ENCODE results near the gene C14orf180. TPM values are rescaled to one million over a fixed set of nuclear protein-coding genes. Genes with fewer than 3 reads are reported as not detected.

C14orf180 gene
- total RNA-seq, 1 experiment from 2014 or later: not detected

GRCh38 chr14:104563742-104564615 is 15.6 kb upstream of the C14orf180 start:
- H3K36me3 ChIP-seq (ENCODE audit: low read depth, low read length): no peaks in the 10 kb centered on the region

GRCh38 chr14:104564744-104565679 is 14.6 kb upstream of the C14orf180 start:
- Histone ChIP-seq H3K36me3 (ENCODE audit: low read depth, low read length) (no peaks in the 10 kb centered on the region), H3K27me3 (ENCODE audit: low read length) (peaks cover 83% of the 10 kb centered on the region), H3K4me2 (ENCODE audit: low read length) (no peak overlapping the region), H3K9ac (ENCODE audit: low read length) (no peak overlapping the region), H4K20me1 (ENCODE audit: low read length) (no peaks in the 10 kb centered on the region), H3K79me2 (ENCODE audit: low read length) (no peaks in the 10 kb centered on the region), H2AFZ (ENCODE audit: low read length) (no peak overlapping the region), H3K4me1 (ENCODE audit: insufficient read depth, low read length) (no peaks in the 10 kb centered on the region), H3F3A (ENCODE audit: low read length, unreplicated experiment) (no peaks in the 10 kb centered on the region), H3K27ac (ENCODE audit: low read length) (no peak overlapping the region), H3K9me3 (ENCODE audit: low read length) (no peaks in the 10 kb centered on the region), H3K9me2 (replicated peaks; ENCODE audit: low read length) (no peaks in the 10 kb centered on the region), H3K4me3 (ENCODE audit: low read length) (no peak overlapping the region)
- DNase-seq (no peak), ATAC-seq (no peak)
- CTCF ChIA-PET: interaction anchor here (0.7 to 1.0 kb wide), 4 partner anchors 12 to 487 kb away, joined by 3 to 4 read pairs (median 3); no protein-coding TSS in a partner anchor
- intact Hi-C loops (cut with micrococcal nuclease): loop anchor here (1.0 kb wide), 1 partner anchor 428 kb away; no protein-coding TSS in a partner anchor
- no TSS peak for BruUV-seq (replicated peaks)
- POLR2A ChIA-PET (ENCODE audit: unreplicated experiment): interaction anchor here (0.5 kb wide), 1 partner anchor 11 kb away, joined by 3 read pairs; no protein-coding TSS in a partner anchor
- TF ChIP-seq, protein P1, sequence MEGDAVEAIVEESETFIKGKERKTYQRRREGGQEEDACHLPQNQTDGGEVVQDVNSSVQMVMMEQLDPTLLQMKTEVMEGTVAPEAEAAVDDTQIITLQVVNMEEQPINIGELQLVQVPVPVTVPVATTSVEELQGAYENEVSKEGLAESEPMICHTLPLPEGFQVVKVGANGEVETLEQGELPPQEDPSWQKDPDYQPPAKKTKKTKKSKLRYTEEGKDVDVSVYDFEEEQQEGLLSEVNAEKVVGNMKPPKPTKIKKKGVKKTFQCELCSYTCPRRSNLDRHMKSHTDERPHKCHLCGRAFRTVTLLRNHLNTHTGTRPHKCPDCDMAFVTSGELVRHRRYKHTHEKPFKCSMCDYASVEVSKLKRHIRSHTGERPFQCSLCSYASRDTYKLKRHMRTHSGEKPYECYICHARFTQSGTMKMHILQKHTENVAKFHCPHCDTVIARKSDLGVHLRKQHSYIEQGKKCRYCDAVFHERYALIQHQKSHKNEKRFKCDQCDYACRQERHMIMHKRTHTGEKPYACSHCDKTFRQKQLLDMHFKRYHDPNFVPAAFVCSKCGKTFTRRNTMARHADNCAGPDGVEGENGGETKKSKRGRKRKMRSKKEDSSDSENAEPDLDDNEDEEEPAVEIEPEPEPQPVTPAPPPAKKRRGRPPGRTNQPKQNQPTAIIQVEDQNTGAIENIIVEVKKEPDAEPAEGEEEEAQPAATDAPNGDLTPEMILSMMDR (conservative IDR thresholded peaks at IDR 0.05; ENCODE audit: low read depth, low read length): no peak
- TF ChIP-seq EZH2phosphoT487 (IDR thresholded peaks at IDR 0.05; ENCODE audit: borderline replicate concordance, low read length) (no peak), EZH2 (IDR thresholded peaks at IDR 0.05; ENCODE audit: low read length, unreplicated experiment) (no peak)

More at GRCh38 chr14:104563742-104564615, 15.6 kb upstream of the C14orf180 start:
- DNase-seq: peak; percentile 73
- no peaks in the 10 kb centered on the region for H3K4me1 ChIP-seq (ENCODE audit: insufficient read depth, low read length)
- CTCF ChIA-PET: interaction anchor here (0.6 to 1.0 kb wide), 5 partner anchors 13 to 486 kb away, joined by 3 to 4 read pairs (median 3); no protein-coding TSS in a partner anchor
- POLR2A ChIA-PET (ENCODE audit: unreplicated experiment): no interaction called here
- no TSS peak for BruUV-seq (replicated peaks)
- no peak overlapping the region for H3K9ac ChIP-seq (ENCODE audit: low read length)
- intact Hi-C loops (cut with micrococcal nuclease): loop anchor here (1.0 kb wide), 1 partner anchor 427 kb away; no protein-coding TSS in a partner anchor
- H3K79me2 ChIP-seq (ENCODE audit: low read length): no peaks in the 10 kb centered on the region
- H3K9me3 ChIP-seq (ENCODE audit: low read length): no peaks in the 10 kb centered on the region
- no peak overlapping the region for H3K4me3 ChIP-seq (ENCODE audit: low read length)
- H4K20me1 ChIP-seq (ENCODE audit: low read length): no peaks in the 10 kb centered on the region
- no peaks in the 10 kb centered on the region for H3K9me2 ChIP-seq (replicated peaks; ENCODE audit: low read length)
- peak overlapping the region; percentile 54 for H3K4me2 ChIP-seq (ENCODE audit: low read length)
- no peak for TF ChIP-seq EZH2phosphoT487 (IDR thresholded peaks at IDR 0.05; ENCODE audit: borderline replicate concordance, low read length)
- no peak for TF ChIP-seq EZH2 (IDR thresholded peaks at IDR 0.05; ENCODE audit: low read length, unreplicated experiment)
- TF ChIP-seq, protein P1 (conservative IDR thresholded peaks at IDR 0.05; ENCODE audit: low read depth, low read length): peak; percentile 87
- no peak overlapping the region for H3K27ac ChIP-seq (ENCODE audit: low read length)
- H2AFZ ChIP-seq (ENCODE audit: low read length): no peak overlapping the region
- peak; percentile 92 for ATAC-seq
- H3K27me3 ChIP-seq (ENCODE audit: low read length): peaks cover 83% of the 10 kb centered on the region
- H3F3A ChIP-seq (ENCODE audit: low read length, unreplicated experiment): no peaks in the 10 kb centered on the region
